HG03135 (cell line): ENCODE data around the gene DSC2.

Experiments
- ATAC-seq: cut with Tn5 transposase; IDR thresholded peaks from one replicate; pipeline ENCODE4 v1.9.1; 2021; ENCODE audit warnings: mild to moderate bottlenecking, moderate library complexity; ENCODE audit not compliant: unreplicated experiment

Gene DSC2

DNA sequence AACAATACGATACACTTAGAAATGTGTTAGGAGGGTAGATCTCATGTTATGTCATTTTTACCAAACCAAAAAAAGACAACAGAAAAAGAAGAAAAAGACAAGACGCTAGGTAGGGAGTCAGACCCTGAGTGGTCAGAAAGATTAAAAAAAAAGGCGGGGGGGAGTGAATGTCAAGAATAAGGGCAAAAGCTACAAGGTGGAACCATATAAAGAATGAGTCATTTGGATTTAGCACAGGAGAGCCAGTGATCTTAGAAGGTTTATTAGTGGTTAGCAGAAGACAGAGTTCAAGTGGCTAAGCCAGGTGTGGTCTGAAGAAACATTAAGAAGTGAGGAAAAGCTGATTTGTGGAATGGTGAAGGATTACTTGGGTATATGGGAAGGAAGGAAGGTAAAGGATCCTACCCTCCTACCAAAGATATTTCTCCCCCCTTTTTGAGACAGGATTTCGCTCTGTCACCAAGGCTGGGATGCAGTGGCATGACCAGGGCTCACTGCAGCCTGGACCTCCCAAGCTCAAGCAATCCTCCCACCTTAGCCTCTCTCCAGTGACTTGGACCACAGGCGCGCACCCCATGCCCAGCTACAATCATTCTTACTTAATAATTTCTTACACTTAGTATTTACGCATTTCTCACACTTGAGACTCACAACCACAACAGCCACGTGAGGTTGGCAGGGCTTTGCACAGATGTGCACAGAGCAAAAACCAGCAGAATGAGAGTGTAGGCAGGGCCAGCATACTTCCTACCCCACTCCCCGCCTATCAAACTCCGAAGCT, 2.6 kb downstream of the DSC2 start:
- no peak for ATAC-seq

DNA sequence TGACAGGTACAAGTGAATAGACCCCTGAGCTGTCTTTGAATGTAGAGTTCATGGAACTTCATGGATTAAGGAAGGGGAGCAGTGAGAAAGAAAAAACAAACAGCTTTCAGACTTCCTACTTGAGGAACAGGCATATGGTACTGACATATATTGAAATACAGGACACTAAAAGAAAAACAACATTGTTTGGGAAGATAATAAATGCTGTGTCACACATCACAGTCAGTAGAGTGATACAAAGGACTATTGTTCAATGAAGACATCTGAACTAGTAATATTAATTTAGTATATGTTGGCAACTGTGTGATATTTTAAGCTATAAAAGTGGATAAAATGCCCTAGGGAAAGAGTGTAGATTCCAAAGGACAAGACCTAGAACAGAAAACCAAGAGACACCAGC, 3.3 kb downstream of the DSC2 start:
- ATAC-seq, result no peak

DNA sequence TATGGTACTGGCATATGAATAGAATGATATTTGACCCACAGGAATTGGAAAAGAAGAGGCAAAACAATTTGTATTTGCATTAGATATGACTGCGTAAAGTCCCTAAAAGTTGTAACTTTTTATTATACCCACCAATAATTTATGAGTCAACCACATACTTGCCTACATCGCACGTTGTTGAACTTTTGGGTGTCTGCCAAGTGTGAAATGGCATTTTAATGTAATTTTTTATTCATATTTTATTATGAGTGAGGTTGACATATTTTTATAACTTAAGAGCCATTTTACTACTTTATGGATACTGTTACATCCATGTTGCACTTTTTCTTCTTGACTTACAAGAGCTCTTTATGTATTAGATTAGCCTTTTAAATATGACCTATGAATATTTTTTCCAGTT, 4.6 kb downstream of the DSC2 start:
- no peak for ATAC-seq

DNA sequence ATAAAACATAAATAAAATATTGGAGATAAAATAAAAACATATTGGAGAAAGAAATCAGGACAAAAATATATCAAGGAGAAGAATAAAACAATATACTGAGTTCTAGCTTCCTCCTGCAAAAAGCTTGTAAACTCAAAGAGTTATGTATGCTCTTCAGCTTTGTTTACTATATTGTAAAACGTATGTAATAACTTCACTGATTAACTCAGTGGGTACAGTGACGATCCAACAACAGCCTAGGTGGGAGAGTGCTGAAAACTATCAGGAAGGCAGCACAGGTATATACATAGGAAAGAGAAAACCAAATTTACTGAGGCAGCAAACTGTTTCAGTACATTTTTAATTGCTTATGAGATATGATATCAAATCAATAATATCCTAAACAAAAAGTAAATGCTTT, 8.3 kb downstream of the DSC2 start:
- no peak for ATAC-seq

DNA sequence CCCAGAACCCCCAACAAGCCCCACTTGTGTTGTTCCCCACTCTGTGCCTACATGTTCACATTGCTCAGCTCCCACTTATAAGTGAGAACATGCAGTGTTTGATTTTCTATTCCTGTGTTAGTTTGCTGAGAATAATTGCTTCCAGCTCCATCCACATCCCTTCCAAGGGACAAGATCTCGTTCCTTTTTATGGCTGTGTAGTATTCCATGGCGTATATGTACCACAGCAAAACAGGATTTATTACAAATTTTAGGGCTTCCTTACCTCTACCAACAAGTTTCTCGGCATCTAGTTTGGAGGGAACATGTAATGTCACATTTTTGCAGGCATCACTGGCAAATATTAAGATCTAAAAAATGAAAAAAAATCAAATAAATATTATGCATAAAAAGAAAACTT, 8.9 kb downstream of the DSC2 start:
- no peak for ATAC-seq

DNA sequence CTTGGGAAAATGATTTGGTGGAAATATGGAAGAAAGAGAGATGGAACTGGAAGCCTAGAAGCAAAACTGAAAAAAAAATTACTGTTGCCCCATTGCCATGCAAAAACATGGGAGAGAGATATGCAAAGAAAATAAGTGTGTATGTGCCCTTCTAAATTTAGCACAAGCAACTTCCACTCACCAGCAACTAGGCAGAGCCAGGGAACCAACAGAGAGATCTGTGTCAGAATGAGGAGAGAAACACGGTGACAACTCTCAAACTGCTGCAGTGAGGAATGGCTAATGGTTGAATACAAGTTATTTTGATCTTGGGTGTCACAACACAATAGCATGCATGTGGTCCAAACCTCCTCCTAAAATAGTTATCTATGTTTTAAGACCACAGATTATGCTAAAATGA, 10.9 kb downstream of the DSC2 start:
- ATAC-seq, result no peak

DNA sequence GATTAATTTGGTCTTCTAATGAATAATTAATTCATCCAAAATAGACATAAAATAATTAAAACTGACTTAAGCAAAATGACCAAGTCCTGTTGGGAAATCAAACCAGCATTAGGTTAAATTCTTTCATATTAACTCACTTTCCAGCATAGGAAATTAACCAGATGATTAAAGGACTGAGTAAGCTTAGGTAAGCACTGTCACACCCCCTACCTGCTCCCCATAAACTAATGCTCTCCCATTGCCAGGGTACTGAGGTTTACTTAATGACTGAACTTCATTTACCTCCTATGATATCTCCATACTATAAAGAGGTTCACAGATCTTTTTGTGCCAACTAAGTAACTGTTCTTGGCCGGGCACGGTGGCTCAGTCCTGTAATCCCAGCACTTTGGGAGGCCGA, 13.7 kb downstream of the DSC2 start:
- ATAC-seq, result no peak

DNA sequence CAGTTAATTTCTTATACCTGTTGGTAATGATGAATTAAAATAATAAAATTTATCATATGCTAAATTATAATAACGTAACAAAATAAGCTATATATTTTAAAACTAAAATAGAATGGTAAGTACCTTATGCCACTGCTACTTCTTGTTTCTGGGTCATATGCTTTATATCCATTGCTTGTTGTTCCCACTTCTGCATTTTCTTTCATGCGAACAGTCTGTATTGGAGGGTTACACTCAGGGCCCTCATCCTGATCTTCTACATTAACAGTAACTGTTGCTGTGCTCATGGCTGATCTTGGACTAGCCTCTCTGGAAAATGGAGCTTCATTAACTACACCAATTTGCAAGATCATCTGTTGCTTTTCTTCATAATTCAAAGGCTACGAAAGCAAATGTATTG, 22.2 kb downstream of the DSC2 start:
- ATAC-seq, result no peak

DNA sequence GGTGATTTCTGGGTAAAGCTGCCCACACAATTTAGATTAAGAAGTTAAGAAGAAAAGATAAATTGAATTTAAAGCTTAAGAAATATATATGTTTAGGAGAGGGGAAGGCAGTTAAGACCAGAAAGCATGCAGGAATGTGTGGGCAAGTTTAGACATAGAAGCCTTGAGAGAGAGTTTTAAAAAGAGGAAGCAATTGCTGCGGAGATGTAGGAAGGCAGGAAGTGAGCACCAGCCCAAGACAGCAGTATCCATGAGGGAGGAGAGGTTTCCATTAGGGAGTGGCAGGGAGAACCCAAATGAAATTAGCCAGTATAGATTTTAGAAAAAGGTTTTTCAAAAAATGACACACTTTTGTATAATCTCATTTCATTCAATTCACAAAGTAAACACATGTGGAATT, 24.3 kb downstream of the DSC2 start:
- ATAC-seq, result no peak

DNA sequence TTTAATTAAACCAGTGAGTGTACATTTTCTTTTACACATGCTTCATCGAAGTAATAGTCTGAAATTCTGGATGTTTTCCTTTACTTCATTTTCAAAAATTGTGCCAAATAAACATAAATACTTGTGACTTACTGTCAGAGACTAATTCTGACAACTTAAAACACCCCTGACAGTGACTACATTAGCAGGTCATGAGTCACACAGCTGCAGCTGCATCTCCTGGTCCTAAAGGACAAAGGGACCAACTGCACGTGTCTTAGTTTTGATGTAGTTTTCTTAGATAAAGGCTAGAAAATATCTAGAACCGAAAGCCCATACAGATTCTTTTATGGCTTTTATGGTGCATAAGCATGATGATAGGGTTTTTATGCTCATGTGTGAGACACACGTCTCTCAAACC, 30.0 kb downstream of the DSC2 start:
- ATAC-seq, result no peak

DNA sequence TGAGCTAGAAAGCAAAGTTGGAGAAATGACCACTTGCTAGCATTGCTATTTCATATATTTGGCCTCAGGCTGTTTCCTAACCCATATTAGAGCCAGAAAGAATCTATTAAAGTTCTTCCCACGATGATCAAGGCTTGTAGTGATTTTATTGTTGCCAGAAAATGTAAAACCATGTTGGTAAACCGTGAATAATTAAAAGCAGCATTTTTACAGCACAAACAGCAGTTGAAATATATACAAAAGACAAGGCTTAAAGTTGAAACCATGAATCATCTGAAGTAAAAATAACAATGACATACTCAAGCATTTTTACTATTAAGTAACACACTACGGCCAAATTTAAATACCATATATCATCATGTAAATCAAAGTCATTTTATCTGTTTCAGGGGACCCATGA, 32.0 kb downstream of the DSC2 start:
- no peak for ATAC-seq

DNA sequence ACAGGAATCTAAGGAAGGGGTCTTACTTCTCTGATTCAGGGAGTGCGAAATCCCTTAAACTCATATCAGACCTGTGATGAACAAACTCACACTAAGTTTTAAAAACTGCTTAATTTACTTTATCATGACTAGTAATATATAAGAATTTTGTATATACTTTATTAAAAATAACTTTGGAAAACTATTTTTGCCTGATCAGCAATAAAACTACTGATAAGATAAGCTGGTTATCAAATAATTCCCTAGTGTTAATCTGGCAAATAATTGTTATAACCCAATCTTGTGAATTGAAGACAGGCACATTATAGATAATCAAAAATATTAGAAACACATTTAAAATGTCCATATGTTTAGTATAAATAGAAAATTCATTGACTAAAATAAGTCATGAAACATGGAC, 36.0 kb downstream of the DSC2 start:
- no peak for ATAC-seq

DNA sequence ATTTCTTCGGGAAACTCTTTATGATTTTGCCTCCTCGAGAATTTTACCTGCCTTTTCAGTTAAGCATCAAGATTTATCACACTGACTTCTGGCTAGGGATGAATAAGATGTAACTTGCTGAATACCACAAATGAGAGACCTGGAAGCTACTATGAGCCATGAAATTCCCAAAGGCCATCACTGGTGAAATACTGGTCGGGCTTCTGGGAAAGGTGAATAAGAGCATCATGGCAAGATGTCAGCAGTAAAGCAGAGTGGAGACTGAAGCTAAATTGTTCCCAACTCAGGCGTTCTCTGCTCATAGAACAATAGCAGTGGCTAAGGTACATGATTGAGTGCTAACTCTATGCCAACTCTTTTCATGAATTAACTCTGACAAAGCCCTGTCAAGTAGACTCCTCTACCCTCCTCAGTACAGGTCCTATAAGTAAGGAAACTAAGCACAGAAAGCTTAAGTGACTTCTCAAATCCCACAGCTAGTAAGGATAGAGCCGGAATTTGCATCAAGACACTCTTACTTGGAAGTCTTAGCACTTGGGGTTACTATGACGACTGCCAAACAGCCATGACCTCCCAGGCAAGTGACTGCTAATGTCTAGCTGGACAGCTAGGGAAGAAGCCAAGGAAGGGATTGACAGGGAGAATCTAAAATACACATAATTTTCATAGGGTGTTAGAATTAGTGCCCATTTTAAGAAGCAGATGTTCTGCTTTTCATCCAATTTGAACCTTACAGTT, 37.0 kb downstream of the DSC2 start:
- ATAC-seq, result no peak

DNA sequence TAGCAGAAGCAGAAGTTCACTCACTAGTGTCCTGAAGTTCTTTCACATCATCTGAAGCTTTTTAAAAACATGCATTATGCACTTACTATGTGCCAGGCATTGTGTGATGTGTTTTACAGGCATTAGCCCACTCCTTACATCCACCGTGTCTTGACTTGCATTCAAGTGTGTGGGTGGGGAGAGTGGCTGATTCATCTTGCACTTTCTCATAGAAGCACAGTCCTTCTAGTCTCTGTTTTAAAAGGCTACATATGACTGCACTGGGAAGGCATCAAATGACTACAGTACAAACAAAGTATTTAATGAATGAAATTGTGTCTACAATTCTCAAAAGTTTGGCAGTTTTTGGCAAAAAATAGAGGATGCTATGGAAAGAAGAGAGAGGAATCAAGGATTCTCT, 38.1 kb downstream of the DSC2 start:
- no peak for ATAC-seq

DNA sequence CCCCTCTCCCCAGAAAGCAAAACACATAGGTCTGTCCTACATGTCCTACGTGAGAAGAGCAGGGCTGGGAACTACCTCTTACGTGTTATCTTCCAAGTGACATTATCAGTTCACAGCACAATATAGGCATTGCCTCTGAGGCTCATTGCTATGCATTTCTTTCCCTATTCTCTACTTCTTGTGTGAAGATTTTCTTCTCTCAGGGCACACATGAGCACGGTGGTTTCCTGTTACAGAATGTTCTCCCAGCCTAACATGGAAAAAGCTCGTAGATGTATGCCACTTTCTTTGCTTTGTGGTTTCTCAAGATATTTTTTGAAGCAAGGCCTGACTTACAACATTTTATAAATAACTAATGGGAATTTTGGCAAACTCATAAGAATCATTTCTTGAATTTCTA, 40.3 kb downstream of the DSC2 start:
- ATAC-seq, result no peak

DNA sequence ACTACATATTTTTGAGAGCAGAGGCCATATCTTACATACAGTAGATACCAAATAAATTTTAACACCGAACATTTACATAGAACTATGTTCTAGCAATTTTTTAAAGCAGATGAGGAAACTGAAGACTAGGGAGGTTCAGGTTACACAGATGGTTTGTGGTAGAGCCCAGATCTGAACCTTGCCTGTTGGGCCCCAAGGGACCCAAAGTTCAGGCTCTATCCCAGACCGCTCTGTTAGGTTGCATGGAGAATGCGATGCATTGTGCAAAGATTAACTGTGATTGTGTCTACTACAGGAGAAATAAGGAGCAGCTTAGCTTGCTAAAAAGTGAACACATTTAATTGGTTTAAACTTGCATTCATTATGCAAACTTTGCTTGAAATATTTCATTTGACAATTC, 43.3 kb downstream of the DSC2 start:
- no peak for ATAC-seq

DNA sequence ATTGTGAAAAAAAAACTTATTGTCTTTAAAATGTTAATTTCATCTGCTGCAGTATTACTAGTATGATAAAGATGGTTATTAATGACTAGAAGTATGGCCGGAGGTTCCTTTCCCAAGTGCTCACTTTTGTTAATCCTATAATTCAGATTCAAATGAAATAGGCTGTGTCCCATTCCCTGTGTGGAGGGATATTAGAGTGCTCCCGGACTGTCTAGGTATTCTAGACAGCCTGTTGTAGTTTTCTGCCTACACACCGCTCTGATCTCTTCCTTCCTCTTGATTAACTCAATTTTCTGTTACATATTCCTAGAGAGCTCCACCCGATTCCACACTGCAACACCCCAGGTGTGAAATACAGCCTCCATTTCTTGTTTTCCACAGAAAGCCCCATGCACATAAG, 44.3 kb downstream of the DSC2 start:
- ATAC-seq, result no peak

DNA sequence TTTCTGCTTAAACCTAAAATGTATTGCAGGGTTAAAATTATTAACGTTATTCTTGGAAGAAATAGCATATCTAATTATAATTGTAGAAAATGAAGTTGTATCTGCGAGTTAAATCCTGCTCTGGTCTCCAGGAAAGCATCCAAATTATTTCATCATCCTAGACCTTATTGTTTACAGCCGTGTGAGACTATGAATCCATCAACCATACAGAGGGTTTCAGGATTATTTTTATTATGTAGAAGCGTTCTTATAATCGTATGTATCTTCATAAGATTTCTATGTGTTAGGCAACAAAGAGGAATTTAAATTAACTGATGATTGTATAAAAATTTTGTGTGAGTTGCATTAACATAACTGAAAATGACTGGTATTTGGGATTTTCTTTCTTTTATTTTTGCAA, 45.2 kb downstream of the DSC2 start:
- ATAC-seq, result no peak

DNA sequence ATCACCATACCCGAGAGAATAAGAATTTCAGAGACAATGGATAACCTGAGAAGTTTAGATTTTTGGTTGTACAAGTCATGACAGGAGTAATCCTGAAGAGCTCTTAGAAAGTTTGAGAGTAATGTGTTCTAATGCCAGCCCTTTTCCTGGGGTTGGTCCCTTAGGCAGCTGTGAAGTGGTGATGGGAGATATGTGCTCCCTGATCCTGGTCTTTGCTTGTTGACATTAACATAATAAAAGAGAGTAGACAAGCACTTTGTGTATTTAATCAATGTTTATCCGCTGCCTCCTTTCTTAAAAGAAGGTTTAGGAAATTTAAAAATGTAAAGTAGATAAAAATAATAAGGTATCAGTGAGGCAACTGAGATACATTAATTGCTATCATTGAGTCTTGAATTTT, 45.9 kb downstream of the DSC2 start:
- no peak for ATAC-seq

DNA sequence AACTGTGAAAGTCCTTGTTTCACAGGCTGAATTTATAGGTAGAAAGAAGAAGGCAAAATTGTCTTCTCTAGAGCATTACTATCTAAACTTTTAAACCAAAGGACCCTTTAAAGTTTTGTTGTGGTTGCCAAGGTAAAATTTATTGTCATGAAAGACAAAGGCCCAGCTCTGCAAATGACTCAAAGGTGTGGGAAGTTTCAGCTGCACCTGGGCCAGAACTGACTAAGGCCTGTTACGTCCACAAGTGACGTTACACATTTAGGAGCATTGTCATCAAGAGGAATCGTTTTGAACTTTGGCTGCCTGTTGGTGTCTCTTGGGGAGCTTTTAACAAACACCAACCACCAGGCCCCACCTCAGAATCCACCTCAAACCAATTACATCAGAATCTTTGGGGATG, 51.6 kb downstream of the DSC2 start:
- ATAC-seq, result no peak

DNA sequence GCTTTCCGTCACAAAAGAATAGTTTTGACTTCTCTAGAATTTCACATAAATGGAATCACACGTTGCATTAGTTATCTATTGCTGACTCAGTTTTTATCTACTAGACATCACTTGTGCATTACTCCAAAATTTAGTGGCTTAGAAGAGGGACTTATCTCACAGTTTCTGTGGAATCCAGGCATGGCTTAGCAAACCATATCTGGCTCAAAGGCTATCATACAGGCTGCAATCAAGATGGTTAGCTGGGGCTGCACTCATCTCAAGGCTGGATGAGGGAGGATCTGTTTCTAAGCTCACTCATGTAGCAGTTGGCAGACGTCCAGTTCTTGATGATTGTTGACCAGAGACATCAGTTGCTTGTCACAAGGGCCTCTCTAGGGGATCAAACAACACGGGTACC, 53.0 kb downstream of the DSC2 start:
- no peak for ATAC-seq

DNA sequence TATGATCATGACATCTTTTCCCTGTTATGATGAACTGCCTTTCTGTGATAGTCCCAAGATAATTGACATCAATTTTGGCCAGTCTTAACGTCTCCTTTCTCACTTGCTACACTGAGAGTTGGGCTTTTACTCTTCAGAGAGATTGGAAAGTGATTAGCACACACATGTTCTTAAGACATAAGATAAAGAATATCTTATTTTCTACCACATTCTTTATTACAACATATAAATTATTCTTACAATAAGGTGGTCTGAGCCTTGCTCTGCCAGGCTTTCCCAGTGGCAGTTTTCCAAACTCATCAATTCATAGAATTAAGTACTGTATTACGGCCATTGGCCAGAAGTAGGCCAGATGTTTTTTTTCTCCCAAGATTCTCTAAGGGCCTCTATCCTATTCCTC, 54.0 kb downstream of the DSC2 start:
- no peak for ATAC-seq

DNA sequence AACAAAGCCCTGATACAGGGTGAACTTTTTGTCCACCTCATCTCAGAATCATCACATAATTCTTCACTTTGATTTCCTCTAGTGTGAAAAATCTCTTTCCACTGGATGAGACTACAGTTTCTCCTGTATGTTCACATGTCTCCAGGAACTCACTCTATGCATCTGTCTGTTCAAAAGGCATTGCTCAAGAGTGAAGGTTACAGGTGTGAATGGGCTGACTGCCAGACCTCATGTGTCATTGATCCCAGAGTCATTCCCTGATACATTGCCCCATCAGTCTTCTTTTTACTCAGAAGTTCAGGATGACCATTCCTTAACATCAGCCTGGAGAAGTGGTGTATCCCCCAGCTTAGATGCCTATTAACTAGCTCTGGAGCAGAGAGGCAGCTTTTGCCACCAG, 55.3 kb downstream of the DSC2 start:
- ATAC-seq, result no peak
